HG03060 (cell line): ENCODE data around the gene ANKRD17.
A peak's percentile ranks its signal among the peaks of the same experiment; 100 is the strongest.
"Not testable (repeated sequence)": the region's sequence is repeated elsewhere in the genome, so short reads cannot be mapped to it uniquely, and the experiment has no call there.

Experiments used
- ATAC-seq: cut with Tn5 transposase; IDR thresholded peaks from one replicate; pipeline ENCODE4 v1.9.1; 2021; ENCODE audit warnings: low read depth, moderate number of reproducible peaks; ENCODE audit not compliant: unreplicated experiment

ANKRD17 gene

DNA sequence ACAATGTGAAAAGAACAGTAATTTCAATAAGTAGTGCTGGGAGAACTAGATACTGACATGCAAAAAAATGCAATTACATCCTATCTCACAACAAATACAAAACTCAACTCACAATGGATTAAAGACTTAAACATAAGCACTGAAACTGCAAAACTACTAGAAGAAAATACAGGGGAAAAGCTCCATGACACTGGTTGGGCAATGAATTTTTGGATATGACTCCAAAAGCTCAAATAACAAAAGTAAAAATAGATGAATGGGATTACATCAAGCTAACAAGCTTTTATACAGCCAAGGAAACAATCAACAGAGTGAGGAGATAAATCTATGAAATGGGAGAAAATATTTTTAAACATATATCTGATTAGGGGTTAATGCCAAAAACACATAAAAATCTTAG, 53.1 kb downstream of the ANKRD17 start:
- ATAC-seq: no peak

DNA sequence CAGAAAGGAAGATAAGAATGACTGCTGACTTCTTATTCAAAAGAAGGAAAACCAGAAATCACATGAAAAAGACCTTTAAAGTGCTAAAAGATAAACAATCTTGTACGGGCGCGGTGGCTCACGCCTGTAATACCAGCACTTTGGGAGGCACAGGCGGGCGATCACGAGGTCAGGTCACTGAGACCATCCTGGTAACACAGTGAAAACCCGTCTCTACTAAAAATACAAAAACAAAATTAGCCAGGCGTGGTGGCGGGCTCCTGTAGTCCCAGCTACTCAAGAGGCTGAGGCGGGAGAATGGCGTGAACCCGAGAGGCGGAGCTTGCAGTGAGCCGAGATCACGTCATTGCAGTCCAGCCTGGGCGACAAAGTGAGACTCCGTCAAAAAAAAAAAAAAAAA, 54.6 kb downstream of the ANKRD17 start:
- ATAC-seq: not testable (repeated sequence)

DNA sequence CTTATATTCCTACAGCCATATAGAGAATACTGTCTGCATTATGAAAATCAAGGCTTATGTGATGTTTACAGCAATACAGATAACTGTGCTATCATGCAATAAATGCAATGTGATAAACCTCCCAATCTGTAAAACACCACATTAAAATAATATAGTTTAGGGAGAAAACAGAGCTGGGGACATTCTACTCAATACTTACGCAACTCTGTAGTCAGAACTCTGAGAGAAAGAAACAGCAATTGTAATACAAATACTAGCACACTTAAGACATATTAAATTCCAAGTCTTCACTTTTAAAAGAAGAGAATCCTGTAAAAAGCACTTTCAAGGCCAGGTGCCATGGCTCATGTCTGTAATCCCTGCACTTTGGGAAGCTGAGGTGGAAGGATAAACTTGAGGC, 61.4 kb downstream of the ANKRD17 start:
- no peak for ATAC-seq

DNA sequence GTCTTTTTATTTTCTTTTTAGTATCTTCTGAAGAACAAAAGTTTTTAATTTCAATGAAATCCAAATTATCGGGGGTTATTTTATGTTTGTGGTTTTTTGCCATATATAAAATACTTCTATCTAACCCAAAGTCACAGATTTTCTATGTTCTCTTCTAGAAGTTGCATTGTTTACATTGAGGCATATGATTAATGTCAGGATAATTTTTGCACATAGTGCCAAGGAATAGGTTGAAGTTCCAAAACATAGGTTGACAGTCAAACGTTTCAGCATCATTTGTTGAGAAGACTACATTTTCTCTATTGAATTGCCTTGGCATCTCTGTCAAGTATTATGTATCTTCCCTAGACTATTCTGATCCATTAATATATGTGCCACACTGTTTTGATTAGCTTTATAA, 64.5 kb downstream of the ANKRD17 start:
- no peak for ATAC-seq

DNA sequence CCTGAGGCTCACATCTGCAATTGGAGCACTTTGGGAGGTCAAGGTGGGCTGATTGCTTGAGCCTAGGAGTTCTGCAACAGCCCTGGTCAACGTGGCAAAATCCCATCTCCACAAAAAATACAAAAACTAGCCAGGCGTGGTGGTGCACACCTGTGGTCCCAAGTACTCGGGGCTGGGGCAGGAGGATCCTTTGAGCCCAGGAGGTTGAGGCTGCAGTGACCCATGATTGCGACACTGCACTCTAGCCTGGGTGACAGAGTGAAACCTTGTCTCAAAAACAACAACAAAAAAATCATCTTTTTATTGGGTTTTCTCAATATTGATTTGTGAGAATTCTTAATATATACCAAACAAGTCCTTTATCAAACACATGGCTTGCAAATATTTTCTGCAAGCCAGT, 64.9 kb downstream of the ANKRD17 start:
- no peak for ATAC-seq

DNA sequence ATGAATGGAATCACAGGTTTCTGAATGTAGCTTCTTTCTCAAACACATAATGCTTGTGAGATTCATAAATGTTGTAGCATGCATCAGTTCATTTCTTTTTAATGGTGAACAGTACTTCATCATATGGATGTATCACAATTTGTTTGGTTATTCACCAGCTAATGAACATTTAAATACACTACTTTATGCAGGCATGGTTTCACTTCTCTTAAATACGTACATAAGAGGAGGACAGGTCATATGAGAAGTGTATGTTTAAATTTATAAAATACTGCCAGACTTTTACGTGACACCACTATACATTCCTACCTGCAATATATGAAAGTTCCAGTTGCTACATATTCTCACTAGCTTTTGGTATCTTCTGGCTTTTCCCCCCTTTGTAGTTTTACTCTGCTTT, 65.4 kb downstream of the ANKRD17 start:
- ATAC-seq: peak; percentile 78

DNA sequence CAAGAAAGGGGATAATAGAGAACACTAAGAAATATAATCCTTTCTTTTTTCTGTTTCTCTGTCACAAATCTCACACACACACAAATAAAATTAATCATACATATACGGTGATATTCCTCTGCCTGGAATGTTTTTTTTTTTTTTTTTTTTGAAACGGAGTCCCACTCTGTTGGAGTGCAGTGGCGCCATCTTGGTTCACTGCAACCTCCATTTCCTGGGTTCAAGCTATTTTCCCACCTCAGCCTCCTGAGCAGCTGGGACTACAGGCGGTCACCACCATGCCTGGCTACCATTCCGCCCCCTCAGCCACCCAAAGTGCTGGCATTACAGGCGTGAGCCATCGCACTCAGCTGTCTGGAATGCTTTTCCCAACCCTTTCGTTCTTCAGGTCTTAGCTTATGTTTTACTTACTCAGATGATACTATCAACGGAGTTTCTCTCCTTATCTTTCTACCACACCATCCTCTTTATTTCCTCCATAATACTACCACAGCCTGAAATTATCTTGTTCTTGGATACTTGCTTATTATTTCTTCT, 69.3 kb downstream of the ANKRD17 start:
- ATAC-seq: no peak

DNA sequence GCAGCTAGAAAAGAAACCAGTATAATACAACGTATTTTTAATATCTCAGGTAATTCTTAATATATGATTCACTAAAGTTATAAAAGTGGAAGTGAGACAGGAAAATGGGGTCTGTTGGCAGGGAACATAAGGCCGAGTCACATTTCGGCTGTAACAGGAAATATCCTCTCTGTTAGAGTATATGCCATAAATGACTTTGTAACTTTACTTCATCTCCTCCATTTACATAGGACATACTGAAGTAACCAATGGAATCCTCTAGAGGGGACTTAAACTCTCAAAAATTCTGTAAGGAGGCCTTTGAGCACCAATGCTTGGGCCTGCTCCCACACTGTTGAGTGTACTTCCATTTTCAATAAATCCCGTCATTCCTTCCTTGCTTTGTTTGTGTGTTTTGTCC, 71.3 kb downstream of the ANKRD17 start:
- ATAC-seq: no peak

DNA sequence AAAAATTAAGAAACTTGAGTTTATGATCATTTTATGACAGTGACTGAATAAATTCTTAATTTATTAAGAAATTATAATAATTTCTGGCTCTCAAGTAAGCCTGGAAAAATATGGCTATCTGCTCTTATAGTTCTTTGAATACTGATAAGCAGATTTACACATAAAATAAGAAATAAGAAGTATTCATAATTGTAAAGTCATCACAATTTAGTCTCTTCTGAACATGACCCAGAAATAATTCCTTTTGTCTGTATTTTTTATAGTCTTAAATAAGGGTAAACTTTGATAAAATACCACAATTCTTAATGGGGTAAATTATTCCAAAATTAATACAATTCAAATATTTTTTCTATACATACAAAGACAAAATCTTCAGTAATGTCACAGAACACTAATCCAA, 72.7 kb downstream of the ANKRD17 start:
- ATAC-seq: no peak

DNA sequence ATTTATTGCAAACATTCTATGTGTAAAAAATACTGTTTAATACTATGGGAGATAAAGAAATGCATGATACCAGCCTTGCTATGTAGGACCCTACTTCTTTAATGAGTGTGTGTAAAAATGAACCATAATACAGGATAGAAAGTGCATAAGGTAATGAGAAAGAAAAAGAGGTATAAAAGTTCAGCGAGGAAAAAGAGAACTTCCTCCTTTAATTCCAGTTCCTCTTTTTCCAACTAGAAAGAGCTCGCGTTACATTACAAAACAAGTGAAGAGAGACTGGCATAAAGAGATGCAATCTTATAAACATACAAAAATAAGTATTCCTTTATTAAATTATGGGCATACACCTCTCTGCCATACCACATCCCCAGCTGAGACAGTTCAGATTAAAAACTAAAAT, 77.4 kb downstream of the ANKRD17 start:
- no peak for ATAC-seq

DNA sequence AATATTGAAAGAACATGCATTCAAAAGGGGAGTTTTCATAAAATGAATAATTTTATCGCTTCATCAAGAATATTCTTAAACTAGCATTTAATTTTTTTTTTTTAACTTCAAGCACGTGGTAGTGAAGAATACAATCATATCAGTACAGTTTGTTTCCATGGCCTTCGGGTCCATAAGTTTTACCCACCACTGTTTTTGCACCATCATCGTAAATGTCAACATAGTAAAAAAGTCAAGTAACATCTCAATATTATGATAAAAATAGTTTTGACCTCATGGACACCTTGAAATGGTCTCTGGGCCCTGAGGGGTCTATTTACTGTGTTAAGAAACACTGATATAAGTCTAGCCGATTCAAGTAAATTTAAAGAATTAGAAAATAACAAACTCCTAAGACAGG, 80.2 kb downstream of the ANKRD17 start:
- no peak for ATAC-seq

DNA sequence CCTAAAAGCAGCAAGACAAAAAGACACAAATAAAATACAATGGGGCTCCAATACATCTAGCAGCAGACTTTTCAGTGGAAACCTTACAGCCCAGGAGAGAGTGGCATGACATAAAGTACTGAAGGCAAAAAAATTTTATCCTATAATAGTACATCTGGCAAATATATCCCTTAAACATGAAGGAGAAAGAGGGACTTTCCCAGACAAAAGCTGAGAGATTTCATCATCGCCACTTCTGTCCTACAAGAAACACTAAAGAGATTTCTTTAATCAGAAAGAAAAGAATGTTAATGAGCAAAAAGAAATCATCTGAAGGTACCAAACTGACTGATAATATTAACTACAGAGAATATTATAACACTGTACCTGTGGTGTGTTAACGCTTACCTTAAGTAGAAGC, 86.4 kb downstream of the ANKRD17 start:
- no peak for ATAC-seq

DNA sequence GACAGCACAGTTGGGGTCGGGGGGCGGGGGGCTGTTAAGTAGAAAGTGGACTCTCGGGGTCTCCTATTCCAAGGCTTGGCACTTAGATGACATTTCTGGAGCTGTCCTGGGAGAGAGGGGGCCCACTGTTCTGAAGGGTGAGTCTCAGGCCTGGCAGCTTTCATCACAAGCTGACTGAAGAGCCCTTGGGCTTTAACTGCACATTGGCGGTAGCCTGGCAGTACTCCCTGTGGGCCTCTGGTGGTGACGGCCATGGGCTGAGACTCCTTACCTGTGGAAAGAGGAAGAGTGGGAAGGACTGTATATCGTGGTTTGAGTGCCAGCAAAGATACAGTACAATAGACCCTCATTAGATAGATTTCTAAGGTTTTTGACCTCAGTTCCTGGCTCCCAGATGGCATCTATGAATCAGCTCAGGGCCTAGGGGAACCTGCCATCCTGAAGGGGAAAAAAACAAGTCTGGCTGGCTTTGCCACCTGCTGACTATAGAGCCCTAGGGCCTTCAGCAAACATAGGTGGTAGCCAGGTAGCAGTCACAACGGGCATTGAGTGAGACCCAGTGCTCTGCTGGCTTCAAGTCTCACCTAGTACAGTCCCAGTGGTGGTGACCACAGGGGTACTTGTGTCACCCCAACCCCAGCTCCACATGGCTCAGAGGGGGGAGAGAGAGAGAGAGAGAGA, 87.9 kb downstream of the ANKRD17 start:
- ATAC-seq: no peak

DNA sequence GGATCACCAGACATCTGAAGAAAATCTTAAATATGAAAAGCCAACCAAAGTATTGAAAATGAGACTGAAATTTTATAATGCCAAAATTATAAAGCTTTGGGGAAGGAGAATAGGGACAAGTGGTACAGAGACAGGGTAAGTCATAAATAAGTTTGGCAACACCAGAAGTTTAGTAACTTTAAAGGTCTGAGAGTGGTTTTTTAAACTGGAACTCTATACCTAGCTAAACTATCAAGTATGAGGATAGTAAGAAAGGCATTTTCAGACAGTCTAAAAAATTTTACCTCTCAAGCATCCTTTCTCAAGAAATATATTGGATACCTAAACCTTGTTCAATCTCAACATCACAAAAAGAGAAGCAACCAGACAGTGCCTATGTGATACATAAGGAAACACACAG, 92.4 kb downstream of the ANKRD17 start:
- no peak for ATAC-seq

DNA sequence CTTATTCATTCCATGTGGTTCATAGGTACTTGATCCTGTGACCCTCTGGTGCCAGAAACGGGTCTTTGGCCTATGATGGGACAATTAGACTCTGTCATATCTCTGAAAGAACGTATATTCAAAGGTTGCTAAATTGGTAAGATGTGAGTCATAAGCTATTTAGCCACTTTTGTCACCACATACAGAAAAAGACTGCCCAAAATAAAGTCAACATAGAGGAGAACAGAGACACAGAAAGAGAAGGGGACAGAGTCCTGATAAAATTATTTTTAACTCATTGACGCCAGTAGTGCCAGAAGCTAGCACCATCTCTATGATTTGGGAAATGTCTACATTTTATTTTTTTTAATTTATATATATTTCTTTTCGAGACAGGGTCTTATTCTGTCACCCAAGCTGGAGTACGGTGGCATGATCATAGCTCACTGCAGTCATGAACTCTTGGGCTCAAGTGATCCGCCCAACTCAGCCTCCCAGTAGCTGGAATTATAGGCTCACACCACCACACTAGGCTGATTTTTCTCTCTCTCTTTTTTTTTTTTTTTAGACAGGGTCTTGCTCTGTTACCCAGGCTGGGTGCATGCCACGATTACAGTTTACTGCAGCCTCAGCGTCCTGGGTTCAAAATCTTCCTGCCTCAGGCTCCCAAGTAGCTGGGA, 96.9 kb downstream of the ANKRD17 start:
- no peak for ATAC-seq

DNA sequence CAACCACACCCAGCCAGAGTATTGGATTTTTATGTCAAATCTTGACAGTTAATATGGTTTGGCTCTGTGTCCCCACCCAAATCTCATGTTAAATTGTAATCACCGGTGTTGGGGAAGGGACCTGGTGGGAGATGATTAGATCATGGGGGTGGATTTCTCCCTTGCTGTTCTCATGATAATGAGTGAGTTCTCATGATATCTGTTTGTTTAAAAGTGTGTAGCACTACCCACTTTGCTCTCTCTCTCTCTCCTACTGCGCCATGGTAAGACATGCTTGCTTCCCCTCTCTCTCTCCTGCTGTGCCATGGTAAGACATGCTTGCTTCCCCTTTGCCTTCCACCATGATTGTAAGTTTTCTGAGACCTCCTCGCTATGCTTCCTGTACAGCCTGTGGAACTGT, 102.2 kb downstream of the ANKRD17 start:
- no peak for ATAC-seq

DNA sequence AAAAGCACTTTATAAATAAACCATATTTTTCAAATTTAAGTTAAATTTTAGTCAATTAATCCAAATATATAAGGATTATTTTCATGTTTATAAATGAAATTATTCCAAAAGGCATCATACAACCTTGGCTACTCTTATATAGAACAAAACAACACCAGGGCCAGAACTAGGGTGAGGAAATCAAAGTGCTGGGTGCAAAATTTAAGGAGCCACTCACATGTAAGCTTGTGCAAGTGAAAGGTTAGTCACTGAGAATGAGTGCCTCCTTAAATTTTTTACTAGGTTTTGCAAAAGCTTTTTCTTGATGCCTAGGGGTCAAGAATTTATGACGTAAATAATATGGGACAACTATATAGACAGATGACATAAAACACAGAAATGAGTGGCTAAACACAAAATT, 105.7 kb downstream of the ANKRD17 start:
- ATAC-seq: no peak

DNA sequence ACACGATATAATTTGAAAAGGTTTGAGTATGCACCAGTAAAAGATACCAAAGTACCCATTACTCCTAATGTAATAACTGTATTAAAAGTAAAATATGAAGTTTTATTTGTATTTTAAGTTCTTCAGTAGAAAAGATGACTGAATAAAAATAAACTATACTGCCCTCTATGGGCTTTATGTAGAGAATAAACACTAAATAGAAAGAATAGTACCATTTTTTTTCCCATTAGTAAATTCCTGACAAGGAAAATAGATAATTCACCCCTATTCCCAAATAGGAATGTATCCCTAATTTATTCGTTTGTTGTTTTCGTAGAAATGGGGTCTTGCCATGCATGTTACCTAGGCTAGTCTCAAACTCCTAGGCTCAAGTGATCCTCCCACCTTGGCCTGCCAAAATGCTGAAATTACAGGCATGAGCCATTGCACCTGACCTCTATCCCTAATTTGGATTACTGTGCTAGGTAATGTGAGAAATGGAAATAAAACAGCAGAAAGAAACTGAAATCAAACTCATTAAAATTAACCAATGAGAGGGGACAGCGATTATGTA, 115.5 kb downstream of the ANKRD17 start:
- no peak for ATAC-seq

DNA sequence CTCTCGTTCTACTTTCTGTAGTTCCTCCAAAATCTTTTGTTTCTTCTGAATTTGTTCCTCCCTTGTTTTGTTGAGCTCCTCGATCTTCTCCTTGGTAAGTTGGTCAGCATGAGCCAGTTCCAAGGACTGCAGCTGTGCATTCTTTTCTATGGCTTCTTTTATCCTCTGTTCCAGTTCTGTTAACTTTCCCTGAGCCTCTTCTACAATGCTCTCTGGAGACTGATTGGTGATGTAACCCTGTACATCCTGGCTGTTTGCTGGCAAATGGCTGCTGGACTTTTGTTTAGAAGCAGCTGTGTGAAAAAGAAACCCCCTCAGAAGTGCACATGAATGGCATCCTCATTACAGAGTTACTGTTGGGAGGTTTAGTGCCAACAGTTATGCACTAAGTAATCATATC, 118.6 kb downstream of the ANKRD17 start:
- no peak for ATAC-seq

DNA sequence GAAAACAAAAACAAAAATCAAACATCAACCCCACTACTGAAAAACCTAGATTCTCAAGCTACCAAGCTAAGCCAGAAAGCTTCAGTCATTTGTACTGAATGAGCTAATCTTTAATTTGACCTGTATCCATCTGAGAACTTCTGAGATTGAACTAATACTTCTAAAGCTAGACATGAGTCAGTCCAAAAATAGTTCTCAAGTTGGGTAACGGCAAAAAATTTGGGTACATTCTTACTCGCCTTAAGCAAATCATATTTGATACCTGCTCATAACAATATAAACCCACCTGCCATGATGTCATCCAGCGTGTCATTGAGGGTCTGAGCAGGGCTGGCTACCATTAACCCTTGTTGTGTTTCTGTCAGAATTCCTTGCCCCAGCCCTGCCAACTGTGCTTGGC, 119.4 kb downstream of the ANKRD17 start:
- ATAC-seq: no peak

DNA sequence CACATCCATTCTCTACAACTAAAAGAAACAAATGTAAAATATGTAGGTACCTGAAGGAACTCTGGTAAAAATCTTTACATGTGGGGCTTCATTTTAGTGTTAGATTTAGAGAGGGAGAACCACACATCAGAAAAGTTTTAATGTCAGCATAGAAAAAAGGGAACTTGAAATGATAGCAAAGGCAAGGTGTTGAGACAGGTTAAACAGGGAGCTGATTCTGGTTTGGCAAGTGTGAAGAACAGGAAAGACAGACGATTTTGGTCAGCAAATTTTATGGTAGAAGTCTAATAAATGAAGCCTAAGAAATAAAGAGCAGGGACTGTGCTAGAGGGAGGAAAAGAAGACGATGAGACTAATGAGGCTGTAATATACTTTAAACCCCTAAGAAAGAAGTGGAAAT, 121.5 kb downstream of the ANKRD17 start:
- no peak for ATAC-seq

DNA sequence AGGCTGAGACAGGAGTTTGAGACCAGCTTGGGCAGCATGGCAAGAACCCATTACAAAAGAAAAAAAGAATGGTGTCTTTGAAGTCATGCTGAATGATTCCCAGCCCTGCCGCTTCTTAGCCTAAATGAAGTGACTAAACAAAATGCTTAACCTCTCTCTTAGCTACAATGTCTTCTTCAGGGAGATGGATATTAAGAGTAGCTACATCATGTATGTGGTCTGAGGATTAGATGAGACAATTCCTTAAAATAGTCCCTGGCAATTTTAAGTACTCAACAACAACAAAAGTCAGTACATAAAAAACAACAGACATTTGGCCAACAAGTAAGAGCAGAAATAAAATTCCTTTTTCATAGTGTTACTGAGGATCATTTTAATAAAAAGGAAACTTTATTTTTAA, 124.8 kb downstream of the ANKRD17 start:
- ATAC-seq: no peak
